Measurements from ENCODE around the gene KCNQ1. TPM values are rescaled to one million over a fixed set of nuclear protein-coding genes. Genes with fewer than 3 reads are reported as not detected.

KCNQ1 gene
- total RNA-seq, 1 donor from 2014 or later = 0.86 TPM

DNA sequence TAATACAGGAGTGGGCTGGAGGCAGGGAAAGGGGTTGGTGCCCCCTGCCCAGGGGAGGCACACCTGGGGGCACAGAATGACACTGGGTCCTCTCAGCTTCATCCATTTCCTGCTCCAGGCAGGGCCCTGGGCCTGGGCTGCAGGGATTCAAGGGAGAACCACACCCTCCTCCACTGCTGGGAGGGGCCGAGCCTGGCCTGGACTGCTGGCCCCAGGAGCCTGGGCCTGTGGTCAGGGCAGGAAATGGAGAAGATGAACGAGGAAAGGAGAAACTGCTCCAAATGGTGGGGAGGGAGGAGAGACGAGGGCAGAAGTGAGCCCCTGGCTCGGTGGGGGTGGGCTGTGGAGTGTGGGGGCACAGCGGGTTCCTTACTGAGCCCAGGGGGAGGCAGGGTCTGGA lies 293.1 kb downstream of the KCNQ1 start:
- Mint-ChIP-seq H3K36me3 (ENCODE audit: low read depth) (no peaks in the 10 kb centered on the region), H3K27me3 (ENCODE audit: low read depth) (peaks cover 2% of the 10 kb centered on the region), H3K4me3 (no peak overlapping the region), H3K4me1 (peaks cover 22% of the 10 kb centered on the region), H3K27ac (ENCODE audit: unreplicated experiment) (no peak overlapping the region), H3K9me3 (no peaks in the 10 kb centered on the region)
- TF ChIP-seq, protein P1, sequence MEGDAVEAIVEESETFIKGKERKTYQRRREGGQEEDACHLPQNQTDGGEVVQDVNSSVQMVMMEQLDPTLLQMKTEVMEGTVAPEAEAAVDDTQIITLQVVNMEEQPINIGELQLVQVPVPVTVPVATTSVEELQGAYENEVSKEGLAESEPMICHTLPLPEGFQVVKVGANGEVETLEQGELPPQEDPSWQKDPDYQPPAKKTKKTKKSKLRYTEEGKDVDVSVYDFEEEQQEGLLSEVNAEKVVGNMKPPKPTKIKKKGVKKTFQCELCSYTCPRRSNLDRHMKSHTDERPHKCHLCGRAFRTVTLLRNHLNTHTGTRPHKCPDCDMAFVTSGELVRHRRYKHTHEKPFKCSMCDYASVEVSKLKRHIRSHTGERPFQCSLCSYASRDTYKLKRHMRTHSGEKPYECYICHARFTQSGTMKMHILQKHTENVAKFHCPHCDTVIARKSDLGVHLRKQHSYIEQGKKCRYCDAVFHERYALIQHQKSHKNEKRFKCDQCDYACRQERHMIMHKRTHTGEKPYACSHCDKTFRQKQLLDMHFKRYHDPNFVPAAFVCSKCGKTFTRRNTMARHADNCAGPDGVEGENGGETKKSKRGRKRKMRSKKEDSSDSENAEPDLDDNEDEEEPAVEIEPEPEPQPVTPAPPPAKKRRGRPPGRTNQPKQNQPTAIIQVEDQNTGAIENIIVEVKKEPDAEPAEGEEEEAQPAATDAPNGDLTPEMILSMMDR (conservative IDR thresholded peaks at IDR 0.05) = no peak
- DNase-seq (ENCODE audit: low read depth, low spot score) = no peak

DNA sequence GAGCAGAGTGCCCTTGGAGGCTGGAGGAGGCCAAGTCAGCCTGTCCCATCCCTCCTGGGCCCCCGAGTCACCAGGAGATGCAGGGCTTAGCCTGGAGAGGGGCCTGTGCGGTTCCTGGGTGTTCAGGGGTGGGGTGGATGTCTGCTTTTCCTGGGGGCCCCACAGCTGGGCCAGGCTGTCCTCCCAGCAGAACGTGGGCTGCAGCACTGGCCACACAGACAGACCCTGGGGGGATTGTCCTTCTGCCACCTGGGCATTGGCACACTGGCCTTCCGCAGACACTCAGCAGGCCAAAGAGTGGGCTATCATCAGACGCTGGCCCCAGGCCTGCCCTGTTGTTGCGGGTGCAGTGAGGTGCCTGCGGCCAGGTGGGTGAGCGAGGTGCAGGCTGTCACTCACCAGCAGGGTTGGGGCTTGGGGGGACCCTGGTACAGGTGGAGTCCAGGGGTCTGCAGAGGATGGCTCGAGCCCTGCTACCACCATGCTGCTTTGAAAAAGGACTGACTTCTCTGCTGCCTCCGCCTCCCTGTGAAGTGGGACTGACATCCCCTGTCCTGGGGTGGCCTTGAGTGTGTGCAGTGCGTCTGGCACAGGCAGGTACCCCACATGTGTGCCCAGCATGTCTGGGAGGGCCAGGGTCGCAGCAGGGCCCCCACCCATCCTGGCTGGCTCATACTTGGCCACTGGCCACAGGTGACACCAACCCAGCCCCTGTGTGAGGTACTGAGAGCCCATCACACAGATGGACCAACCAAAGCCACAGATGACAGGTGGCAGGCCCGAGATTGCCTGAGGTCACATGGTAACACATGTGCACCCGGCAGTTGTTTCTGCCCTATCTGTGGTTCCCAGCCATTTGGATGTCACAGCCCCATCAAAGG lies 294.0 kb downstream of the KCNQ1 start:
- Mint-ChIP-seq H3K9me3 (no peaks in the 10 kb centered on the region), H3K4me1 (peaks cover 14% of the 10 kb centered on the region), H3K4me3 (no peak overlapping the region), H3K36me3 (ENCODE audit: low read depth) (no peaks in the 10 kb centered on the region), H3K27ac (ENCODE audit: unreplicated experiment) (no peak overlapping the region), H3K27me3 (ENCODE audit: low read depth) (peaks cover 1% of the 10 kb centered on the region)
- TF ChIP-seq, protein P1 (conservative IDR thresholded peaks at IDR 0.05) = no peak
- DNase-seq (ENCODE audit: low read depth, low spot score) = no peak

DNA sequence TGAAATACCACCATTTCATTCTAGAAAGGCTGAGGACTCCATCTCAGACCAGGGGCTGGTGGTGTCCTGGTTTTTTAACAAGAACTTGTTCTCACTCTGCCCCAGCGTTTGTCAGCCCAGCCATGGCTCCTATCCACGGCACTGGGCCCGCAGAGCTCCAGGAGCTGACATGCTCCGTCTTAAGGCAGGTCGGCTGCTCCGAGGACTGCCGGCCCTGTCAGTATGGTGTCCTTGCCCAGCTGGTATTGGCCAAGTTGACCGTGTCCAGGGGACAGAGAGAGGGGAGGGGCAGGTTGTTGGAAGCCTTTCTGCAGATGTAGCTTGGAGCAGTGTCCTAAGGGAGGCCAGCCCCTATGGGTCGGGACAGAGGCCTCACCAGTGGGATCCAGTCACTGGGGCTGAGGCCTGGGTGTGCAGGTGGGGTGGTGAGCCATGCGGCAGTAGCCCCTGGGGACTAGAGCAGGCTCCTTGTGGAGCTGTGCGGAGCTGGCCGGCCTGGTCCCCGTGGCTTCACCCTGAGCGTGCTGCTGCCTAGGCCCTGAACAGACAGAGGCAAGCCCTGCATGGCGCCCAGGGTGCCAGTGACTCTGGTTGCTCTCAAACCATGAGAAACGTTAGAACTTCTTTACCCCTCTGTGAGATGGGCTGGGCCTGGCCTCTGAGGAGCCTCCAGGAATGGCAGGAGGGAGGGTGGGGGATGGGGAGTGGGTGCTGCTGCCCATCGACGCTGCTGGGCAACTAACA lies 294.9 kb downstream of the KCNQ1 start:
- H3K9me3 Mint-ChIP-seq = no peaks in the 10 kb centered on the region
- H3K4me1 Mint-ChIP-seq = peaks cover 9% of the 10 kb centered on the region
- H3K36me3 Mint-ChIP-seq (ENCODE audit: low read depth) = no peaks in the 10 kb centered on the region
- H3K27ac Mint-ChIP-seq (ENCODE audit: unreplicated experiment) = no peak overlapping the region
- H3K4me3 Mint-ChIP-seq = no peak overlapping the region
- H3K27me3 Mint-ChIP-seq (ENCODE audit: low read depth) = no peaks in the 10 kb centered on the region
- TF ChIP-seq, protein P1 (conservative IDR thresholded peaks at IDR 0.05) = no peak
- DNase-seq (ENCODE audit: low read depth, low spot score) = no peak

DNA sequence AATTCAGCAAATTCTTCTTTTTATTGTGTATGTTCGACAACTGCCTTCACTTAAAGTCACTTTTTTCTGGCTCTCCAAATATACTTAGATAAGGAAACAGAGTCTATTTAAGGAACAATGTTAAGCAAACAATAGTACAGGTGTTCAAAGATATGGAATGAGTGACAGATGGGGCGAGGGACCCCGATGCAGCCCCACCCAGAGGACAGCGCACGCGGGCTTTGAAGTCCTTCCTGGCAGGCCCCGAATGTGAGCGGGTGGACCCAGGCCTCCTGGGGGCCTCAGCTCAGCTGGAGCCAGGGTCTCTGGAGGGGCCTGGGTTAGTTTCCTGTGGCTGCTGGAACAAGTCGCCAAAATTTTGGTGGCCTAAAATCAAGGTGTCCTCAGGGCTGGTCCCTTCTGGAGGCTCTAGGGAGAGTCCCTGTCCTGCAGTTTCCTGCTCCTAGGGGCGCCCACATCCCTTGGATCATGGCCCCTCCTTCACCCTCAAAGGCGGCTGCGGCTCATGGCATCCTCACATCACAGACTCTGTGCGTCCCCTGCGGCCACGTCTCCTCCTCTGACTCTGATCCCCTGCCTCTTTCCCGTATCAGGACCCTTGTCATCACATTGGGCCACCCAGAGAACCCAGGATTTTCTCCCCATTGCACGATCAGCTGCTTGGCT lies 295.6 kb downstream of the KCNQ1 start:
- H3K27me3 Mint-ChIP-seq (ENCODE audit: low read depth) = no peaks in the 10 kb centered on the region
- no peaks in the 10 kb centered on the region for H3K36me3 Mint-ChIP-seq (ENCODE audit: low read depth)
- TF ChIP-seq, protein P1 (conservative IDR thresholded peaks at IDR 0.05) = no peak
- no peak for DNase-seq (ENCODE audit: low read depth, low spot score)
- H3K4me1 Mint-ChIP-seq = peaks cover 9% of the 10 kb centered on the region
- H3K4me3 Mint-ChIP-seq = no peak overlapping the region
- no peaks in the 10 kb centered on the region for H3K9me3 Mint-ChIP-seq
- no peak overlapping the region for H3K27ac Mint-ChIP-seq (ENCODE audit: unreplicated experiment)

DNA sequence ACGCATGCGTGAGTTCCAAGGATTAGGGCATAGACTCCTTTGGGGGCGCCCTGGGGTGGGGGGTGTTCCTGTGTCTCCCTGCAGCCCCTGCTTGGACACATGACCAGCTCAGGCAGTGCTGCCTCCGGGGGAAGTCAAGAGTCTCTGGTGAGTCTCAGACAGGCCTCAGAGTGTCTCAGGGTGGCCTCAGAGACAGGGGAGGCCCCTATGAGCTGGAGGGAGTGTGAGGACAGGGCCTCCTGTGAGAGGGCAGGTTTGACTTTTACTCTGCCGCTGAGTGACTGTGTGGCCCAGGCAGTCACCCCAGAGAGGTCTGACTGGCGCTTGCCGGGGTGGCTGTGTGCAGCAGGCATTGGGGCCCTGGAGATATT lies 296.2 kb downstream of the KCNQ1 start:
- TF ChIP-seq, protein P1 (conservative IDR thresholded peaks at IDR 0.05) = no peak
- Mint-ChIP-seq H3K4me1 (peaks cover 9% of the 10 kb centered on the region), H3K36me3 (ENCODE audit: low read depth) (no peaks in the 10 kb centered on the region), H3K4me3 (no peak overlapping the region), H3K9me3 (no peaks in the 10 kb centered on the region), H3K27me3 (ENCODE audit: low read depth) (no peaks in the 10 kb centered on the region), H3K27ac (ENCODE audit: unreplicated experiment) (no peak overlapping the region)
- DNase-seq (ENCODE audit: low read depth, low spot score) = no peak
